Hematopoietic multipotent progenitor cell treated with erythropoietin and hydrocortisone succinate and interleukin-3 and kit ligand, for 8 days (in vitro differentiated cells): Measurements from ENCODE around the gene HAUS3.
"Not testable (repeated sequence)": the region's sequence is repeated elsewhere in the genome, so short reads cannot be mapped to it uniquely, and the experiment has no call there.

Experiments used
- DNase-seq: peaks from one replicate; pipeline ENCODE4 v3.0.0-alpha.2; 2015

Gene HAUS3

GRCh38 chr4:2218436-2218835 lies 23.5 kb downstream of the HAUS3 start:
- DNase-seq = no peak

GRCh38 chr4:2217726-2218125 lies 24.2 kb downstream of the HAUS3 start:
- DNase-seq = no peak

GRCh38 chr4:2212831-2213230 lies 29.1 kb downstream of the HAUS3 start:
- no peak for DNase-seq

GRCh38 chr4:2202789-2203188 lies 39.1 kb downstream of the HAUS3 start:
- DNase-seq = not testable (repeated sequence)

GRCh38 chr4:2194496-2194895 lies 47.4 kb downstream of the HAUS3 start:
- DNase-seq = no peak

DNA sequence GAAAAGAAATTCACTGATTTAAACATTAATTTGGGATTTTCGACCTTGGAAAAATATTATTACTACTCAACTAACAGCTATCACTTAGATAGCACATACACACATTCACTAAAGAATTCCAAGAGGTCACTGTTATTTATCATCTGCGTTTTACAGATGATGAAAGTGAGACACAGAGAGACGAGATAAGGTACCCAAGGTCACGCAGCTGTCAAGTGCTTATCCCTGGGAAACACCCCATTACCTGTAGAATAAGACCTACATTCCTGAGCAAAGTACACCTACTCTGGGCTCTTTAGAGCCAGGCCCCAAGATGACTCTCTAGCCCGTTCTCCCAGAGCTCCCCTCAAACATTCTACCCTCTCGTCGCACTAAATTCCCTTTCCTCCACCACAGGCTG lies 48.6 kb downstream of the HAUS3 start:
- no peak for DNase-seq

- DNase-seq = no peak
These were observed 55.1 kb downstream of the HAUS3 start for GRCh38 chr4:2186865-2187172.

- DNase-seq = no peak
These were observed 55.6 kb downstream of the HAUS3 start for GRCh38 chr4:2186133-2186864.

GRCh38 chr4:2183394-2183793 lies 58.5 kb downstream of the HAUS3 start:
- DNase-seq = no peak

GRCh38 chr4:2182994-2183393 lies 58.9 kb downstream of the HAUS3 start:
- DNase-seq = no peak

- DNase-seq = no peak
These were observed 61.5 kb downstream of the HAUS3 start for GRCh38 chr4:2180410-2180809.

GRCh38 chr4:2179717-2180116 lies 62.2 kb downstream of the HAUS3 start:
- DNase-seq = no peak

DNA sequence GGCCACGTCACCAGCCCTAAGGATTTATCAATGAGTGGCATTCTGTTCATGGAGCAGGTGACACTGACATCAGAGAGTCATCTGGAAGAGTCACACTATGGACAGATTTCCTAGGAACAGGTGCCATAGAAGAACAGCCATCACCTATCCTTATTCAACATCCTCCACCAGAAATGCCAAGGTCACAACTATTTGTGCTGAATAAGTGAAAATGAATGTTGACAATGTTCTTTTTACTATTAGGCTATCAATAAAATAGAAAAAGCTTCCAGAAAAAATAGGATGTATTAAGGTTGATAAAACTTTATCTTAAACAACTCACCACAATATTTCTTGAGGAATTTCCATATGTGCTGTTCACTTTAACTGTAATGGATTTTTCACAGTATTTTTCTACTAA lies 62.9 kb downstream of the HAUS3 start:
- DNase-seq = no peak
